Stimulated activated CD4-positive, alpha-beta T cell treated with anti-CD3 and anti-CD28 coated beads, Interleukin-4, amount 100 ng/mL, for 4 hours (primary cell): ENCODE data around the gene RPP30.

Experiments used
- DNase-seq, 2 experiments: peaks; one replicate each; pipeline ENCODE4 v3.0.0-alpha.2; 2020

Gene RPP30

GRCh38 chr10:90947030-90947960, 75.5 kb downstream of the RPP30 start:
- no peak for DNase-seq
